HCT116 (cell line): ENCODE data around the gene THRB. TPM values are rescaled to one million over a fixed set of nuclear protein-coding genes. Genes with fewer than 3 reads are reported as not detected.

ENCODE experiments used
- ATAC-seq: fragments of 200-7000 bp; cut with Tn5 transposase; 2 replicates; pipeline ENCODE4 v1.9.1; 2020; ENCODE audit warnings: mild to moderate bottlenecking, moderate library complexity
- BruUV-seq: library from RNA; stranded (reverse); fragments of 400-500 nt; replicated peaks from 2 replicates; lab custom pipeline; 2021; lab: Mats Ljungman, UMichigan
- CTCF ChIA-PET: fragments of 300-600 bp; sonication (Branson Sonifier 250); formaldehyde crosslinking; loops from one replicate; lab custom pipeline; 2021; ENCODE audit warnings: antibody characterized with exemption; lab: Charles Lee
- POLR2A ChIA-PET: fragments of 300-600, 350-600 bp; sonication (Branson Sonifier 250); formaldehyde crosslinking; loops from one replicate; lab custom pipeline; 2021; ENCODE audit warnings: antibody characterized with exemption; lab: Charles Lee
- RAD21 ChIA-PET, 2 experiments: fragments of 300-600 bp; sonication (Branson Sonifier 250); formaldehyde crosslinking; loops; one replicate each; lab custom pipeline; 2023; ENCODE audit warnings: low total read pairs in 2 of 2; ENCODE audit not compliant: uncharacterized antibody in 2 of 2, unreplicated experiment in 2 of 2, low non-redundant PET in 1 of 2; lab: Charles Lee
- DNase-seq: peaks from one replicate; pipeline ENCODE4 v3.0.0-alpha.2; 2010; ENCODE audit warnings: low read depth, low spot score
- H2AFZ ChIP-seq: fragments of 200-600 bp; shearing (Covaris generic), sonication (generic); 2 replicates; pipeline ENCODE4 v1.6.1; 2017; ENCODE audit warnings: low read depth, mixed run types, mixed read lengths, antibody characterized with exemption, low read length; ENCODE audit not compliant: poor library complexity, severe bottlenecking
- H3K27ac ChIP-seq: 2 replicates; pipeline ENCODE4 v1.5.1; 2012; ENCODE audit warnings: low read depth, low read length
- H3K27me3 ChIP-seq: fragments of 200-600 bp; sonication (generic); 2 replicates; pipeline ENCODE4 v1.6.1; 2016; ENCODE audit warnings: mixed run types, low read length, mixed read lengths; ENCODE audit not compliant: insufficient read depth
- H3K36me3 ChIP-seq, 2 experiments: fragments of 200-500 bp in 1 of 2; fragments of 200-600 bp in 1 of 2; sonication (Bioruptor generic) in 1 of 2; sonication (generic) in 1 of 2; 2 replicates each; pipeline versions ENCODE4 v1.5.1 to v1.6.1; 2014 to 2016; ENCODE audit warnings: low read length in 2 of 2, inconsistent platforms in 1 of 2, mixed read lengths in 1 of 2, mixed run types in 1 of 2; ENCODE audit not compliant: insufficient read depth in 2 of 2, control insufficient read depth in 1 of 2
- H3K4me1 ChIP-seq, 2 experiments: fragments of 200-600 bp in 1 of 2; sonication (generic) in 1 of 2; 2 replicates each; pipeline versions ENCODE4 v1.5.1 to v1.6.1; 2012 to 2017; ENCODE audit warnings: low read length in 2 of 2, inconsistent platforms in 1 of 2, mild to moderate bottlenecking in 1 of 2, mixed read lengths in 1 of 2, mixed run types in 1 of 2, moderate library complexity in 1 of 2; ENCODE audit not compliant: insufficient read depth in 2 of 2, control insufficient read depth in 1 of 2
- H3K4me2 ChIP-seq: fragments of 200-600 bp; sonication (generic); 2 replicates; pipeline ENCODE4 v1.6.1; 2017; ENCODE audit warnings: mixed run types, low read length, mixed read lengths
- H3K4me3 ChIP-seq, 2 experiments: fragments of 200-600 bp in 1 of 2; sonication (generic) in 1 of 2; replicated peaks in 1 of 2; 2 replicates each; pipeline ENCODE4 v1.5.1; 2011 to 2016; ENCODE audit warnings: low read length in 2 of 2, control low read depth in 1 of 2, low read depth in 1 of 2, mild to moderate bottlenecking in 1 of 2, mixed read lengths in 1 of 2, mixed run types in 1 of 2
- H3K79me2 ChIP-seq: fragments of 200-600 bp; sonication (generic); 2 replicates; pipeline ENCODE4 v1.6.1; 2017; ENCODE audit warnings: mild to moderate bottlenecking, mixed run types, low read length, moderate library complexity, mixed read lengths; ENCODE audit not compliant: insufficient read depth
- H3K9ac ChIP-seq: fragments of 200-600 bp; sonication (generic); 2 replicates; pipeline ENCODE4 v1.6.1; 2016; ENCODE audit warnings: low read length, mixed read lengths
- H3K9me2 ChIP-seq: fragments of 200-600 bp; sonication (generic), shearing (Covaris generic); 2 replicates; pipeline ENCODE4 v1.6.1; 2017; ENCODE audit warnings: mixed run types, mild to moderate bottlenecking, moderate library complexity; ENCODE audit not compliant: insufficient read depth
- H3K9me3 ChIP-seq, 2 experiments: fragments of 200-500 bp in 1 of 2; fragments of 200-600 bp in 1 of 2; sonication (Bioruptor generic) in 1 of 2; sonication (generic) in 1 of 2; 2 replicates each; pipeline ENCODE4 v1.6.1; 2014 to 2017; ENCODE audit warnings: low read length in 2 of 2, mixed read lengths in 2 of 2, inconsistent platforms in 1 of 2, low read depth in 1 of 2, mild to moderate bottlenecking in 1 of 2, mixed run types in 1 of 2, moderate library complexity in 1 of 2; ENCODE audit not compliant: control insufficient read depth in 1 of 2, insufficient read depth in 1 of 2
- H4K20me1 ChIP-seq: fragments of 200-600 bp; sonication (generic), shearing (Covaris generic); 2 replicates; pipeline ENCODE4 v1.6.1; 2017; ENCODE audit warnings: mixed run types, mild to moderate bottlenecking, moderate library complexity; ENCODE audit not compliant: insufficient read depth
- ATF3 ChIP-seq: IDR thresholded peaks from 2 replicates; pipeline ENCODE4 v1.6.1; 2012
- CBX3 ChIP-seq: IDR thresholded peaks from 2 replicates; pipeline ENCODE4 v1.6.1; 2012; ENCODE audit warnings: low read depth
- CEBPB ChIP-seq: IDR thresholded peaks from 2 replicates; pipeline ENCODE4 v1.6.1; 2012; ENCODE audit warnings: low read depth
- CTCF ChIP-seq, 3 experiments: fragments of 200-600 bp in 1 of 3; sonication (generic) in 1 of 3; IDR thresholded peaks in 2 of 3; conservative IDR thresholded peaks in 1 of 3; 2 replicates each; pipeline ENCODE4 v1.5.1; 2012 to 2017; ENCODE audit warnings: low read depth in 2 of 3, low read length in 2 of 3, antibody characterized with exemption in 1 of 3, borderline replicate concordance in 1 of 3, control low read depth in 1 of 3, mild to moderate bottlenecking in 1 of 3, mixed read lengths in 1 of 3, mixed run types in 1 of 3, moderate library complexity in 1 of 3; ENCODE audit not compliant: insufficient read depth in 1 of 3
- EGR1 ChIP-seq: IDR thresholded peaks from 2 replicates; pipeline ENCODE4 v1.6.1; 2012; ENCODE audit warnings: low read depth
- EZH2phosphoT487 ChIP-seq: fragments of 200-600 bp; IDR thresholded peaks from 2 replicates; pipeline ENCODE4 v1.6.1; 2018; ENCODE audit warnings: antibody characterized with exemption, borderline replicate concordance
- MAX ChIP-seq: IDR thresholded peaks from 2 replicates; pipeline ENCODE4 v1.6.1; 2012
- POLR2A ChIP-seq: IDR thresholded peaks from 2 replicates; pipeline ENCODE4 v1.7.0; 2011; ENCODE audit warnings: borderline replicate concordance; ENCODE audit not compliant: insufficient read depth, insufficient read length; ENCODE audit errors: extremely low read depth
- POLR2AphosphoS5 ChIP-seq: IDR thresholded peaks from 2 replicates; pipeline ENCODE4 v1.6.1; 2011; ENCODE audit warnings: mild to moderate bottlenecking, low read depth, low read length, moderate library complexity
- REST ChIP-seq: IDR thresholded peaks from 2 replicates; pipeline ENCODE4 v1.6.1; 2012; ENCODE audit warnings: low read depth
- SP1 ChIP-seq: IDR thresholded peaks from 2 replicates; pipeline ENCODE4 v1.6.1; 2012; ENCODE audit warnings: low read depth
- TCF7L2 ChIP-seq: IDR thresholded peaks from 2 replicates; pipeline ENCODE4 v1.7.0; 2011; ENCODE audit warnings: borderline replicate concordance, inconsistent platforms; ENCODE audit not compliant: insufficient read depth, insufficient read length; ENCODE audit errors: extremely low read depth
- YY1 ChIP-seq: IDR thresholded peaks from 2 replicates; pipeline ENCODE4 v1.6.1; 2011; ENCODE audit warnings: low read length, low read depth, moderate library complexity, mild to moderate bottlenecking; ENCODE audit not compliant: insufficient replicate concordance; ENCODE audit errors: extremely low read depth
- ZFX ChIP-seq: fragments of 450-650 bp; IDR thresholded peaks from 2 replicates; pipeline ENCODE4 v1.6.1; 2017
- ZNF274 ChIP-seq: fragments of 200-500 bp; sonication (Bioruptor generic); IDR thresholded peaks from 2 replicates; pipeline ENCODE4 v1.6.1; 2014; ENCODE audit warnings: mild to moderate bottlenecking, low read depth, low read length, inconsistent platforms
- intact Hi-C: fragments of 100-400 bp; cut with micrococcal nuclease; formaldehyde crosslinking; loops from 2 replicates; pipeline ENCODE4 v1.10.0; 2022
- total RNA-seq: library from RNA; stranded (reverse); gene quantifications from one replicate; pipeline ENCODE4 v1.2.1, GENCODE V29; 2021; ENCODE audit not compliant: unreplicated experiment

The THRB gene
- total RNA-seq, 1 experiment from 2014 or later: 2.5 TPM

DNA sequence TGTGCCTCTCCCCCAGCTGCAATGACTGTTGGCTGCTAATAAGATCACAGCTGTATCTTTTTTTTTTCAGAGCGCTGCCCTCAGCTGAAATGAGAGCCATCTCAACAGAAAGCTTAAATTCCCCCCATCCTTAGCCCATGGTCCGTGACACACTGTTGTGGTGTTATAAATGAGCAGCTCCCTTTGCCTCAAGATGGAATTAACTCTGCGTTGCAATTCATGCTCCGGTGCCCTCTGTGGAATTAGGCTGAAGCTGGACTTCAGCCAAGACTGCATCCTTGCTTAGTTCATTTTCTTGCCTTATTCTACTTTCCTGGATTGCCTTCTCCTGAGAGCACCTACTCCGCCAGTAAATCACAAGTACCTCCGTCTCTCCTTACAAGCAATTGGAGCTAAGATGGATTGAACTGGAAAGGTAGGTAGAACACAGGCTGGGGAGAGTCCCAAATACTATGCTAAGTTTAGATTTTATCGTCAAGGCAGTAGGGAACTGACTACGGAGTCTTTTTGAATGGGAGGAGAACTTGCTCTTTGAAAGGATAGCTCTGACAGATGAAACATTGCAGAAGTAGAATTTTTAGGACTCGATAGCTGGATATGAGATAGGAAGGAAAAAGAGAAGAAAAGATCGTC is 39.0 kb upstream of the THRB start:
- H2AFZ ChIP-seq: no peak overlapping the region
- TF ChIP-seq MAX (no peak), POLR2AphosphoS5 (no peak), EGR1 (no peak), YY1 (no peak), CBX3 (no peak), CEBPB (no peak)
- H3K36me3 ChIP-seq: no peaks in the 10 kb centered on the region
- no peaks in the 10 kb centered on the region for H4K20me1 ChIP-seq
- ChIA-PET POLR2A (no interaction called here), RAD21 (no interaction called here), CTCF (no interaction called here)
- no TSS peak for BruUV-seq
- no peak overlapping the region for H3K27ac ChIP-seq
- H3K79me2 ChIP-seq: no peaks in the 10 kb centered on the region
- ATAC-seq (no peak), DNase-seq (no peak)
- H3K9ac ChIP-seq: no peak overlapping the region
- H3K9me2 ChIP-seq: no peaks in the 10 kb centered on the region; the same call in 1 of the 2 replicates
- no peak overlapping the region for H3K4me3 ChIP-seq
- H3K9me3 ChIP-seq: no peaks in the 10 kb centered on the region
- no peaks in the 10 kb centered on the region for H3K27me3 ChIP-seq
- H3K4me2 ChIP-seq: no peak overlapping the region
- intact Hi-C loops: no loop called here
- H3K4me1 ChIP-seq: no peaks in the 10 kb centered on the region

GRCh38 chr3:24530471-24530870 is 35.8 kb upstream of the THRB start:
- H3K4me1 ChIP-seq: no peaks in the 10 kb centered on the region
- no TSS peak for BruUV-seq
- no peak overlapping the region for H2AFZ ChIP-seq
- H3K9me3 ChIP-seq: no peaks in the 10 kb centered on the region
- CTCF ChIA-PET: no interaction called here
- no peaks in the 10 kb centered on the region; the same call in 1 of the 2 replicates for H3K9me2 ChIP-seq
- DNase-seq: no peak
- no peak overlapping the region for H3K27ac ChIP-seq
- ATAC-seq: no peak
- H3K4me3 ChIP-seq: no peak overlapping the region
- POLR2A ChIA-PET: no interaction called here
- H4K20me1 ChIP-seq: no peaks in the 10 kb centered on the region
- H3K79me2 ChIP-seq: no peaks in the 10 kb centered on the region
- intact Hi-C loops: no loop called here
- no peak overlapping the region for H3K9ac ChIP-seq
- H3K27me3 ChIP-seq: no peaks in the 10 kb centered on the region
- no peak overlapping the region for H3K4me2 ChIP-seq
- no peaks in the 10 kb centered on the region for H3K36me3 ChIP-seq
- RAD21 ChIA-PET: no interaction called here
- TF ChIP-seq TCF7L2 (no peak), SP1 (no peak), EZH2phosphoT487 (no peak), ATF3 (no peak), POLR2A (no peak), CTCF (IDR thresholded peaks at IDR 0.05 in 2 of 3, conservative IDR thresholded peaks at IDR 0.05 in 1 of 3; ENCODE audit: borderline replicate concordance in 1 of 3, insufficient read depth in 1 of 3, low read depth in 2 of 3, low read length in 2 of 3) (no peak), MAX (no peak), REST (no peak), ZFX (no peak), ZNF274 (no peak)
